A673 (cell line): ENCODE data around the gene PAXX. TPM values are rescaled to one million over a fixed set of nuclear protein-coding genes. Genes with fewer than 3 reads are reported as not detected.

Source experiments
- BruUV-seq: library from RNA; stranded (reverse); fragments of 400-500 nt; replicated peaks from 2 replicates; lab custom pipeline; 2021; lab: Mats Ljungman, UMichigan
- CTCF ChIA-PET: fragments of 300-600 bp; sonication (Branson Sonifier 250); formaldehyde crosslinking; loops from one replicate; lab custom pipeline; 2022; ENCODE audit warnings: antibody characterized with exemption; lab: Charles Lee
- POLR2A ChIA-PET: fragments of 300-600 bp; sonication (Branson Sonifier 250); formaldehyde crosslinking; loops from one replicate; lab custom pipeline; 2022; ENCODE audit warnings: antibody characterized with exemption; ENCODE audit not compliant: low non-redundant PET; lab: Charles Lee
- DNase-seq: peaks from one replicate; pipeline ENCODE4 v3.0.0-alpha.2; 2015; ENCODE audit warnings: low spot score
- H3K27ac ChIP-seq: fragments of 200-600 bp; sonication (generic); 2 replicates; pipeline ENCODE4 v1.5.1; 2016; ENCODE audit warnings: mixed run types, low read depth, mild to moderate bottlenecking, mixed read lengths, antibody characterized with exemption, low read length; ENCODE audit not compliant: poor library complexity, severe bottlenecking
- H3K27me3 ChIP-seq: fragments of 200-600 bp; sonication (generic); replicated peaks from 2 replicates; pipeline ENCODE4 v1.6.1; 2017; ENCODE audit warnings: mixed run types, low read depth, mild to moderate bottlenecking, mixed read lengths, antibody characterized with exemption, low read length; ENCODE audit not compliant: insufficient read depth, poor library complexity
- H3K36me3 ChIP-seq: fragments of 200-600 bp; sonication (generic); 2 replicates; pipeline ENCODE4 v1.6.1; 2016; ENCODE audit warnings: mixed run types, mild to moderate bottlenecking, mixed read lengths, antibody characterized with exemption, low read length; ENCODE audit not compliant: insufficient read depth, poor library complexity, severe bottlenecking
- H3K4me1 ChIP-seq: fragments of 200-600 bp; sonication (generic); 2 replicates; pipeline ENCODE4 v1.6.1; 2017; ENCODE audit warnings: mixed run types, mild to moderate bottlenecking, mixed read lengths, antibody characterized with exemption, low read length; ENCODE audit not compliant: insufficient read depth, poor library complexity, severe bottlenecking
- H3K4me3 ChIP-seq: fragments of 200-600 bp; sonication (generic); 2 replicates; pipeline ENCODE4 v1.5.1; 2016; ENCODE audit warnings: low read depth, mixed run types, mild to moderate bottlenecking, mixed read lengths, low read length; ENCODE audit not compliant: poor library complexity, severe bottlenecking
- H3K9me3 ChIP-seq: fragments of 200-600 bp; sonication (generic); 2 replicates; pipeline ENCODE4 v1.6.1; 2016; ENCODE audit warnings: mixed run types, low read depth, mild to moderate bottlenecking, mixed read lengths, antibody characterized with exemption, low read length; ENCODE audit not compliant: poor library complexity, severe bottlenecking
- EZH2 ChIP-seq: fragments of 200-600 bp; sonication (generic); IDR thresholded peaks from 2 replicates; pipeline ENCODE4 v1.6.1; 2017; ENCODE audit warnings: borderline replicate concordance, low read depth, mild to moderate bottlenecking, mixed read lengths, antibody characterized with exemption, low read length; ENCODE audit not compliant: poor library complexity, severe bottlenecking
- intact Hi-C: fragments of 100-400 bp; cut with micrococcal nuclease; formaldehyde crosslinking; loops from one replicate; pipeline ENCODE4 v1.10.0; 2022; ENCODE audit not compliant: unreplicated experiment
- total RNA-seq: library from RNA; stranded (reverse); gene quantifications from 2 replicates; pipeline ENCODE4 v1.2.3, GENCODE V29; 2021
- TF ChIP-seq, protein P1 (sequence below): fragments of 300-800, 200-600 bp; sonication (generic); conservative IDR thresholded peaks from 2 replicates; pipeline ENCODE4 v1.5.1; 2017; ENCODE audit warnings: low read depth, mild to moderate bottlenecking, antibody characterized with exemption, low read length, moderate library complexity, mixed read lengths

Gene PAXX
- total RNA-seq, 1 experiment from 2014 or later, result 91.5 TPM

DNA sequence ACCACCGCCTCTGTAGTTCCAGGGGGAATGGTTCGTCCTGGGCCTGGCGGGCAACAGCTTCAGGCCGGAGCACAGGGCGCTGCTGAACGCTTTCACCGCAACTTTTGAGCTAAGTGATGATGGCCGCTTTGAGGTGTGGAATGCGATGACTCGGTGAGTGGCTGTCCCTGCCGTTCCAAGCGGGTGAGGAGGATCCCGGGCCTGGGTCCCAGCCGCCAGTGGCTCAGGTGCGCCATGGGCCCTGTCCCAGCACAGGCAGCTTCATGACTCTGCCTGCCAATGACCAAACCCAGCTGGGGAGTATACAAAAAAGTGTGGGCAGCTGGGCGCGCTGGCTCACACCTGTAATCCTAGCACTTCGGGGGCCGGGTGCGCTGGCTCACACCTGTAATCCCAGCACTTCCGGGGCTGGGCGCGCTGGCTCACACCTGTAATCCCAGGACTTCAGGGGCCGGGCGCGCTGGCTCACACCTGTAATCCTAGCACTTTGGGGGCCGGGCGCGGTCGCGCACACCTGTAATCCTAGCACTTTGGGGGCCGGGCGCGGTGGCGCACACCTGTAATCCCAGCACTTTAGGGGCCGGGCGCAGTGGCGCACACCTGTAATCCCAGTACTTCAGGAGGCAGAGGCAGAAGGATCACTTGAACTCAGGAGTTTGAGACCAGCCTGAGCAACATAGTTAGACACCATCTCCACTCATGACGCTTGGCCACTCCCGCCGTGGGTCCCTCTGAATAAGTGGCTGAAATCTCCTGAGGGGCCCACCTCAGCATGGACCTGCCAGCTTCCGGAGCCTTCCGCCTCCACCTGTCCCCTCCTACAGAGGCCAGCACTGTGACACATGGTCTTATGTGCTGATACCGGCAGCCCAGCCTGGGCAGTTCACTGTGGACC, 39.1 kb upstream of the PAXX start:
- Histone ChIP-seq H3K27me3 (no peaks in the 10 kb centered on the region), H3K4me1 (no peaks in the 10 kb centered on the region), H3K36me3 (no peaks in the 10 kb centered on the region), H3K9me3 (no peaks in the 10 kb centered on the region), H3K27ac (no peak overlapping the region), H3K4me3 (no peak overlapping the region)
- no peak for DNase-seq
- intact Hi-C loops, result no loop called here
- BruUV-seq, result no TSS peak
- ChIA-PET CTCF (no interaction called here), POLR2A (no interaction called here)
- TF ChIP-seq EZH2, result no peak

DNA sequence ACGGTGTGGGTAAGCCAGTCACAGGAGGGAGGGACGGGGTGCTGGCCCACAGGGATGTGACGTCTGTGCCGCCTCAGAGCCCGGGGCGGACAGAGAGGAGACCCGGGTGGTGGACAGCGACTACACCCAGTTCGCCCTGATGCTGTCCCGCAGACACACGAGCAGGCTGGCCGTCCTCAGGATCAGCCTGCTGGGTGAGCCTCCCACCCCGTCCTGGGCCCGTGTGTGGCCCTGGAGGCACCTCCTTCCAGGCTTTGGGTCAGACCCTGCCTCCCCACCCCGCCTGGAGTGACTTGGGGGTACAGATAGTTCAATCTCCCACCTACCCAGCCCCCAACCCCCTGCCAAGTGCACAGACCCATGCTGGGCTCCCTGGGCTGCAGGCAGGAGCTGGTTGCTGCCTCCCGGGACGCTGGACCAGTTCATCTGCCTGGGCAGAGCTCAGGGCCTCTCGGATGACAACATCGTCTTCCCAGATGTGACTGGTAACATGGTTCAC, 38.4 kb upstream of the PAXX start:
- H3K9me3 ChIP-seq, result no peaks in the 10 kb centered on the region
- TF ChIP-seq EZH2, result no peak
- TF ChIP-seq, protein P1, sequence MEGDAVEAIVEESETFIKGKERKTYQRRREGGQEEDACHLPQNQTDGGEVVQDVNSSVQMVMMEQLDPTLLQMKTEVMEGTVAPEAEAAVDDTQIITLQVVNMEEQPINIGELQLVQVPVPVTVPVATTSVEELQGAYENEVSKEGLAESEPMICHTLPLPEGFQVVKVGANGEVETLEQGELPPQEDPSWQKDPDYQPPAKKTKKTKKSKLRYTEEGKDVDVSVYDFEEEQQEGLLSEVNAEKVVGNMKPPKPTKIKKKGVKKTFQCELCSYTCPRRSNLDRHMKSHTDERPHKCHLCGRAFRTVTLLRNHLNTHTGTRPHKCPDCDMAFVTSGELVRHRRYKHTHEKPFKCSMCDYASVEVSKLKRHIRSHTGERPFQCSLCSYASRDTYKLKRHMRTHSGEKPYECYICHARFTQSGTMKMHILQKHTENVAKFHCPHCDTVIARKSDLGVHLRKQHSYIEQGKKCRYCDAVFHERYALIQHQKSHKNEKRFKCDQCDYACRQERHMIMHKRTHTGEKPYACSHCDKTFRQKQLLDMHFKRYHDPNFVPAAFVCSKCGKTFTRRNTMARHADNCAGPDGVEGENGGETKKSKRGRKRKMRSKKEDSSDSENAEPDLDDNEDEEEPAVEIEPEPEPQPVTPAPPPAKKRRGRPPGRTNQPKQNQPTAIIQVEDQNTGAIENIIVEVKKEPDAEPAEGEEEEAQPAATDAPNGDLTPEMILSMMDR, result no peak
- H3K4me1 ChIP-seq, result no peaks in the 10 kb centered on the region
- no peaks in the 10 kb centered on the region for H3K36me3 ChIP-seq
- H3K27me3 ChIP-seq, result no peaks in the 10 kb centered on the region
- ChIA-PET POLR2A (no interaction called here), CTCF (no interaction called here)
- no TSS peak for BruUV-seq
- no peak for DNase-seq
- H3K27ac ChIP-seq, result no peak overlapping the region
- intact Hi-C loops, result no loop called here
- no peak overlapping the region for H3K4me3 ChIP-seq

DNA sequence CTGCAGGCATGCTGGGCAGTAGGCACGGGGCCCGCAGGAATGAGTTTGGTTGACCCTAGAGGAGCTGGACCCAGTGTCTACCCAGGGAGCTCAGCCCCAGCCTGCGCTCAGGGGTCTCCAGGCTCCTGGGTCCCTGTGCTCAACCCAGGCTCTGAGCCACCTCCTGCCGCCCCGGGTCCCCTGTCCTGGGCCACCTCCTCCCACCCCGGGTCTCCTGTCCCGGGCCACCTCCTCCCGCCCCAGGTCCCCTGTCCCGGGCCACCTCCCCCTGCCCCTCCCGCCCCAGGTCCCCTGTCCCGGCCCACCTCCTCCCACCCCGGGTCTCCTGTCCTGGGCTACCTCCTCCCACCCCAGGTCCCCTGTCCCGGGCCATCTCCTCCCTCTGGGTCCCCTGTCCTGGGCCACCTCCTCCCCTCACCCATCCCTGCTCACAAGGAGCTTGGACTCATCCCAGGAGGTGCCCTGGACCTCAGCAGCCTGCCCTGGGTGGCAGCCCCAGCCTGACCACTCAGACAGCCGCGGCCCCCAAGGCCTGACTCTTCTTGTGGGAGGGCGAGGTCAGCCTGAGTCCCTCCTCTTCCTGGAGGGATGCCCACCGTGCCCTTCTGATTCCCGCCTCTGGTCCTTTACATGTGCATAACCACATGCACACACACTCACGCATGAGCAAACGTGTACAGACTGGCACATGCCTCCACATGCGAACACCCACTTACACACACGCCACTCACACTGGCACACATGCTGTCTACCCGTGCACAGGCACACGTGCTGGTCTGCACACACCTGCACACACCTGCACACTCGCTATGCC, 37.7 kb upstream of the PAXX start:
- no TSS peak for BruUV-seq
- TF ChIP-seq EZH2, result no peak
- TF ChIP-seq, protein P1, result no peak

More for the DNA sequence above, 37.7 kb upstream of the PAXX start:
- intact Hi-C loops, result no loop called here
- DNase-seq, result no peak
- H3K4me1 ChIP-seq, result no peaks in the 10 kb centered on the region
- H3K36me3 ChIP-seq, result no peaks in the 10 kb centered on the region
- no peaks in the 10 kb centered on the region for H3K9me3 ChIP-seq
- no peaks in the 10 kb centered on the region for H3K27me3 ChIP-seq
- CTCF ChIA-PET, result no interaction called here
- no peak overlapping the region for H3K4me3 ChIP-seq
- no peak overlapping the region for H3K27ac ChIP-seq
- POLR2A ChIA-PET, result no interaction called here
